Natural killer cell (primary cell): ENCODE measurements around the gene EDARADD. TPM values are rescaled to one million over a fixed set of nuclear protein-coding genes. Genes with fewer than 3 reads are reported as not detected.

Source experiments
- ATAC-seq, 3 donors: fragments of 150-1000 bp in 2 of 3; fragments of 200-7000 bp in 1 of 3; cut with Tn5 transposase; 1 replicate in 1 of 3; 2 replicates in 2 of 3; pipeline ENCODE4 v1.10.0; 2021; ENCODE audit warnings: mild to moderate bottlenecking in 2 of 3, moderate library complexity in 2 of 3
- DNase-seq, 2 donors: peaks; one replicate each; pipeline versions ENCODE4 v3.0.0 to v3.0.0-alpha.2; 2013 to 2021; ENCODE audit warnings: mixed read lengths in 1 of 2
- H3K27ac ChIP-seq: one replicate; pipeline ENCODE4 v1.5.1; 2013; ENCODE audit warnings: mild to moderate bottlenecking, low read length
- H3K27me3 ChIP-seq: one replicate; pipeline ENCODE4 v1.6.1; 2013; ENCODE audit warnings: low read length; ENCODE audit not compliant: control insufficient read depth, insufficient read depth
- H3K36me3 ChIP-seq: one replicate; pipeline ENCODE4 v1.6.1; 2013; ENCODE audit warnings: low read length; ENCODE audit not compliant: control insufficient read depth, insufficient read depth
- H3K4me1 ChIP-seq: one replicate; pipeline ENCODE4 v1.6.1; 2013; ENCODE audit warnings: low read length; ENCODE audit not compliant: control insufficient read depth, insufficient read depth
- H3K4me3 ChIP-seq: one replicate; pipeline ENCODE4 v1.5.1; 2013; ENCODE audit warnings: low read length
- H3K9me3 ChIP-seq: one replicate; pipeline ENCODE4 v1.6.1; 2013; ENCODE audit warnings: low read length; ENCODE audit not compliant: control insufficient read depth, insufficient read depth
- H3K27ac Mint-ChIP-seq, 2 donors: one replicate each; pipeline ENCODE4 v1.8.0; 2022; ENCODE audit warnings: mild to moderate bottlenecking in 2 of 2, mixed read lengths in 2 of 2, moderate library complexity in 1 of 2
- H3K27me3 Mint-ChIP-seq, 2 donors: one replicate each; pipeline ENCODE4 v1.8.0; 2022; ENCODE audit warnings: low read depth in 2 of 2, mixed read lengths in 2 of 2
- H3K36me3 Mint-ChIP-seq: one replicate; pipeline ENCODE4 v1.8.0; 2022; ENCODE audit warnings: mixed read lengths
- H3K4me1 Mint-ChIP-seq, 2 donors: one replicate each; pipeline ENCODE4 v1.8.0; 2022; ENCODE audit warnings: mixed read lengths in 2 of 2
- H3K4me3 Mint-ChIP-seq: one replicate; pipeline ENCODE4 v1.8.0; 2022; ENCODE audit warnings: mild to moderate bottlenecking, moderate library complexity, mixed read lengths
- H3K9me3 Mint-ChIP-seq, 2 donors: one replicate each; pipeline ENCODE4 v1.8.0; 2022; ENCODE audit warnings: mixed read lengths in 2 of 2
- CTCF ChIP-seq: fragments of 200-600 bp; IDR thresholded peaks from one replicate; pipeline ENCODE4 v1.8.0; 2022; ENCODE audit warnings: antibody characterized with exemption
- WGBS: methylation state at CpG from one replicate; pipeline ENCODE4 v1.1.7; 2013; ENCODE audit warnings: missing lambda C conversion rate; ENCODE audit not compliant: insufficient coverage; 5-methylcytosine and 5-hydroxymethylcytosine counted together
- intact Hi-C: fragments of 100-400 bp; cut with micrococcal nuclease; formaldehyde crosslinking; loops from one replicate; pipeline ENCODE4 v1.14.2; 2022
- total RNA-seq, 4 donors: library from RNA; stranded (reverse); fragments of 120-200 nt in 1 of 4; gene quantifications; one replicate each; pipeline versions ENCODE4 v1.2.3 to v1.2.4, GENCODE V29; 2013 to 2022

The EDARADD gene
- total RNA-seq, 3 donors from 2014 or later (not counting 1 experiment from before 2014, with no cell fraction given): 2.0 to 5.4 (median 2.6) TPM

GRCh38 chr1:236433819-236434315, 39.8 kb downstream of the EDARADD start:
- Histone ChIP-seq H3K27ac (no peak overlapping the region), H3K4me3 (no peak overlapping the region), H3K9me3 (no peaks in the 10 kb centered on the region), H3K36me3 (no peaks in the 10 kb centered on the region), H3K27me3 (no peaks in the 10 kb centered on the region), H3K4me1 (no peaks in the 10 kb centered on the region)
- peaks cover 2% of the 10 kb centered on the region for H3K36me3 Mint-ChIP-seq
- no peaks in the 10 kb centered on the region for H3K4me1 Mint-ChIP-seq
- intact Hi-C loops: no loop called here
- TF ChIP-seq CTCF: no peak
- no peak overlapping the region for H3K27ac Mint-ChIP-seq
- ATAC-seq (no peak), DNase-seq (no peak)
- H3K27me3 Mint-ChIP-seq: peaks cover 0 to 3% of the 10 kb centered on the region in 2 donors
- no peak overlapping the region for H3K4me3 Mint-ChIP-seq
- WGBS: 99% methylated on average over 4 of the region's 6 CpGs
- H3K9me3 Mint-ChIP-seq: no peaks in the 10 kb centered on the region

DNA sequence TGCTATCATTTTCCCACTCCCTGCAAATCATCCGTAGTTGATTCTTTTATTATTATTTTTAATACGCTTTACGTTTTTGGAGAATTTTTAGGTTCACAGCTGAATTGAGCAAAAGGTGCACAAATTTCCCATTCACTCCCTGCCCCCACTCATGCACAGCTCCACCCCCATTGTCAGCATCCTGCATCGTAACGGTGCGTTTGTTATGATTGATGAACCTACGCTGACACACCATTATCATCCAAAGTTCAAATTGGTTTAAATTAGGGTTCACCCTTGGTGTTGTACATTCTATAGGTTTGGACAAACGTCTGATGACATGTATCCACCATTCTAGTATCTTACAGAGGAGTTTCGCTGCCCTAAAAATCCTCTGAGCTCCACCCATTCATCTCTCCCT, 44.5 kb downstream of the EDARADD start:
- H3K27ac Mint-ChIP-seq: no peak overlapping the region
- no peak for TF ChIP-seq CTCF
- no peak overlapping the region for H3K4me3 ChIP-seq
- H3K36me3 ChIP-seq: no peaks in the 10 kb centered on the region
- H3K36me3 Mint-ChIP-seq: peaks cover 9% of the 10 kb centered on the region
- H3K27me3 ChIP-seq: no peaks in the 10 kb centered on the region
- no peak overlapping the region for H3K27ac ChIP-seq
- no peaks in the 10 kb centered on the region for H3K4me1 ChIP-seq
- DNase-seq: no peak
- no peaks in the 10 kb centered on the region for H3K4me1 Mint-ChIP-seq
- intact Hi-C loops: no loop called here
- ATAC-seq: no peak
- H3K27me3 Mint-ChIP-seq: peaks cover 0 to 8% of the 10 kb centered on the region in 2 donors
- no peaks in the 10 kb centered on the region for H3K9me3 ChIP-seq
- no peak overlapping the region for H3K4me3 Mint-ChIP-seq
- WGBS: 96% methylated on average over 9 of the region's 9 CpGs
- no peaks in the 10 kb centered on the region for H3K9me3 Mint-ChIP-seq

- no peak overlapping the region for H3K4me3 Mint-ChIP-seq
- no peaks in the 10 kb centered on the region for H3K9me3 Mint-ChIP-seq
- intact Hi-C loops: no loop called here
- Histone ChIP-seq H3K27ac (no peak overlapping the region), H3K4me3 (no peak overlapping the region), H3K27me3 (no peaks in the 10 kb centered on the region), H3K9me3 (no peaks in the 10 kb centered on the region), H3K36me3 (no peaks in the 10 kb centered on the region), H3K4me1 (no peaks in the 10 kb centered on the region)
- peaks cover 0 to 8% of the 10 kb centered on the region in 2 donors for H3K27me3 Mint-ChIP-seq
- WGBS: 84% methylated on average over 2 of the region's 2 CpGs
- H3K4me1 Mint-ChIP-seq: no peaks in the 10 kb centered on the region
- H3K36me3 Mint-ChIP-seq: peaks cover 9% of the 10 kb centered on the region
- no peak for ATAC-seq
- no peak overlapping the region for H3K27ac Mint-ChIP-seq
- DNase-seq: no peak
- no peak for TF ChIP-seq CTCF
Measured at GRCh38 chr1:236440373-236440772, 46.3 kb downstream of the EDARADD start.

- H3K36me3 Mint-ChIP-seq: no peaks in the 10 kb centered on the region
- no peak overlapping the region for H3K4me3 ChIP-seq
- intact Hi-C loops: no loop called here
- 89% methylated on average over 4 of the region's 5 CpGs for WGBS
- H3K27ac ChIP-seq: no peak overlapping the region
- no peaks in the 10 kb centered on the region for H3K36me3 ChIP-seq
- no peaks in the 10 kb centered on the region for H3K9me3 Mint-ChIP-seq
- H3K4me1 Mint-ChIP-seq: peaks cover 4 to 15% of the 10 kb centered on the region in 2 donors
- H3K27me3 Mint-ChIP-seq: no peaks in the 10 kb centered on the region
- no peaks in the 10 kb centered on the region for H3K27me3 ChIP-seq
- H3K4me3 Mint-ChIP-seq: no peak overlapping the region
- TF ChIP-seq CTCF: no peak
- no peak overlapping the region for H3K27ac Mint-ChIP-seq
- H3K9me3 ChIP-seq: no peaks in the 10 kb centered on the region
- ATAC-seq (no peak), DNase-seq (no peak)
- H3K4me1 ChIP-seq: peaks cover 4% of the 10 kb centered on the region
Measured at GRCh38 chr1:236450779-236451178, 56.7 kb downstream of the EDARADD start.
